Neutrophil (primary cell): ENCODE measurements around the gene SH2D1A.

ENCODE experiments used
- H3K27ac ChIP-seq: fragments of 200-600 bp; sonication (generic); 2 replicates; pipeline ENCODE4 v1.5.1; 2016; ENCODE audit warnings: mild to moderate bottlenecking, moderate library complexity
- H3K27me3 ChIP-seq: fragments of 200-600 bp; sonication (generic); 2 replicates; pipeline ENCODE4 v1.6.0; 2016; ENCODE audit warnings: mild to moderate bottlenecking
- H3K36me3 ChIP-seq: fragments of 200-600 bp; sonication (generic); 2 replicates; pipeline ENCODE4 v1.5.1; 2017
- H3K4me1 ChIP-seq, 2 experiments: fragments of 200-600 bp in 1 of 2; sonication (generic) in 1 of 2; 1 replicate in 1 of 2; 2 replicates in 1 of 2; pipeline versions ENCODE4 v1.5.1 to v1.6.1; 2013 to 2016; ENCODE audit warnings: low read depth in 1 of 2, low read length in 1 of 2, mild to moderate bottlenecking in 1 of 2, moderate library complexity in 1 of 2; ENCODE audit not compliant: control insufficient read depth in 1 of 2, insufficient read depth in 1 of 2
- H3K4me3 ChIP-seq, 2 experiments: fragments of 200-600 bp in 1 of 2; sonication (generic) in 1 of 2; 1 replicate in 1 of 2; 2 replicates in 1 of 2; pipeline ENCODE4 v1.5.1; 2013 to 2016; ENCODE audit warnings: low read depth in 1 of 2, low read length in 1 of 2, mild to moderate bottlenecking in 1 of 2, moderate library complexity in 1 of 2
- H3K9me3 ChIP-seq: fragments of 200-600 bp; sonication (generic); 2 replicates; pipeline ENCODE4 v1.5.1; 2016
- TF ChIP-seq, protein P1 (sequence below): fragments of 200-600 bp; sonication (generic); IDR thresholded peaks from 2 replicates; pipeline ENCODE4 v1.5.1; 2016; ENCODE audit warnings: antibody characterized with exemption

Gene SH2D1A

GRCh38 chrX:124341396-124342132 lies 4.8 kb upstream of the SH2D1A start:
- TF ChIP-seq, protein P1, sequence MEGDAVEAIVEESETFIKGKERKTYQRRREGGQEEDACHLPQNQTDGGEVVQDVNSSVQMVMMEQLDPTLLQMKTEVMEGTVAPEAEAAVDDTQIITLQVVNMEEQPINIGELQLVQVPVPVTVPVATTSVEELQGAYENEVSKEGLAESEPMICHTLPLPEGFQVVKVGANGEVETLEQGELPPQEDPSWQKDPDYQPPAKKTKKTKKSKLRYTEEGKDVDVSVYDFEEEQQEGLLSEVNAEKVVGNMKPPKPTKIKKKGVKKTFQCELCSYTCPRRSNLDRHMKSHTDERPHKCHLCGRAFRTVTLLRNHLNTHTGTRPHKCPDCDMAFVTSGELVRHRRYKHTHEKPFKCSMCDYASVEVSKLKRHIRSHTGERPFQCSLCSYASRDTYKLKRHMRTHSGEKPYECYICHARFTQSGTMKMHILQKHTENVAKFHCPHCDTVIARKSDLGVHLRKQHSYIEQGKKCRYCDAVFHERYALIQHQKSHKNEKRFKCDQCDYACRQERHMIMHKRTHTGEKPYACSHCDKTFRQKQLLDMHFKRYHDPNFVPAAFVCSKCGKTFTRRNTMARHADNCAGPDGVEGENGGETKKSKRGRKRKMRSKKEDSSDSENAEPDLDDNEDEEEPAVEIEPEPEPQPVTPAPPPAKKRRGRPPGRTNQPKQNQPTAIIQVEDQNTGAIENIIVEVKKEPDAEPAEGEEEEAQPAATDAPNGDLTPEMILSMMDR = no peak
- no peaks in the 10 kb centered on the region for H3K4me1 ChIP-seq

DNA sequence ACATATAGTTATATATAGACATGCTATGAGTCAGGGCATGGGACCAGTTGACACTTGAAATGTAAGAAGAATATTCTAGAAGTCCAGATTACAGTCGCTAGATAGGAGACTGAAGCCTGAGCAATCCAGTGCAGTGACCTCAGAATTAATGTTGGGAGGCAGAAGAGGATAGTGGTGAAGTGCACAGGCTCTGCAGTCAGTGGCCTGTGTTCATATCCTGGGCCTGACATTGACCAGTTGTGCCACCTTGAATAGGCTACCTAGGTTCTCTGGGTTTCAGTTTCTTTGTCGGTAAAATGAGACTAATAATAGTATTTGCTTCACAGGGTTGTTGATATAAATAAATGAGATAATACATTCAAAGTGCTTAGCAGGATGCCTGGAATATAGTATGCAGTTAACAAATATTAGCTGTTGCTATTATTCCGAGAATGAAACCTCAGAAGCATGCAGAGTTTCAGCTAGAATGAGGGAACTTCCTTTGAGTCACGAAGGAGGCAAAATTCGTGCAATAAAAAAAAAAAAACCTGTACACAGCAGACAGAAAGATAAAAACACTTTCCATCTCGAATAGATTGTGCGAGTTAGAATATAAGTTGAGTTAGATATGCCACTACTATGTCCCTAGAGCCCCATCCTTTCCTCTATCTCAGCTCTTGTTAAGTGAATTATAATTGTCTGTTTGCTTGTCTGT lies 4.0 kb upstream of the SH2D1A start:
- Histone ChIP-seq H3K4me1 (no peaks in the 10 kb centered on the region), H3K27ac (no peak overlapping the region), H3K4me3 (no peak overlapping the region), H3K9me3 (no peaks in the 10 kb centered on the region), H3K27me3 (no peaks in the 10 kb centered on the region), H3K36me3 (no peaks in the 10 kb centered on the region)
- TF ChIP-seq, protein P1 = no peak

More at GRCh38 chrX:124341396-124342132, 4.8 kb upstream of the SH2D1A start:
- no peaks in the 10 kb centered on the region for H3K36me3 ChIP-seq
- no peak overlapping the region for H3K27ac ChIP-seq
- H3K4me3 ChIP-seq = no peak overlapping the region
- H3K9me3 ChIP-seq = no peaks in the 10 kb centered on the region
- H3K27me3 ChIP-seq = no peaks in the 10 kb centered on the region

GRCh38 chrX:124343016-124343415 lies 3.3 kb upstream of the SH2D1A start:
- no peaks in the 10 kb centered on the region for H3K27me3 ChIP-seq
- H3K36me3 ChIP-seq = no peaks in the 10 kb centered on the region
- H3K27ac ChIP-seq = no peak overlapping the region
- no peaks in the 10 kb centered on the region for H3K9me3 ChIP-seq
- TF ChIP-seq, protein P1 = no peak
- H3K4me3 ChIP-seq = no peak overlapping the region
- no peaks in the 10 kb centered on the region for H3K4me1 ChIP-seq

DNA sequence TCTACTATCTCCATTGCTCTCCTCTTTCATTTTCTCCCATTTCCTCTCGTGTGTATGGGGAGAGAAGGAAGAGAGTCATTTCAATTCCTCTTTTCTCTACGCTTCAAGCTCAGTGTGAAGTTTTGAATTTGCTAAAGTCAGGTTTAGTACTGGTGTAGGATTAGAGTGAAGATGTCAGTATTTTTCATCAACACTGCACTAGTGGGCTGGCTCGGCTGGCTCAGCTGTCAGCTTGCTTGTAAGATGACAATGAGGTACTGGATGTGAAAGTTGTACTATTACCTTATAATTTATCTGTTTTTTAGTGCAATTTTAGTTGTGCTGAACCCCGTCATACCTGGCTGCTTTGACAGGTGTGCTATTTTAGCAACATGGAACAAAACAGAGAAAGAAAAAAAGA lies 2.1 kb upstream of the SH2D1A start:
- no peaks in the 10 kb centered on the region for H3K9me3 ChIP-seq
- no peaks in the 10 kb centered on the region for H3K4me1 ChIP-seq
- no peaks in the 10 kb centered on the region for H3K27me3 ChIP-seq
- no peak overlapping the region for H3K27ac ChIP-seq
- TF ChIP-seq, protein P1 = no peak
- no peaks in the 10 kb centered on the region for H3K36me3 ChIP-seq
- H3K4me3 ChIP-seq = no peak overlapping the region

DNA sequence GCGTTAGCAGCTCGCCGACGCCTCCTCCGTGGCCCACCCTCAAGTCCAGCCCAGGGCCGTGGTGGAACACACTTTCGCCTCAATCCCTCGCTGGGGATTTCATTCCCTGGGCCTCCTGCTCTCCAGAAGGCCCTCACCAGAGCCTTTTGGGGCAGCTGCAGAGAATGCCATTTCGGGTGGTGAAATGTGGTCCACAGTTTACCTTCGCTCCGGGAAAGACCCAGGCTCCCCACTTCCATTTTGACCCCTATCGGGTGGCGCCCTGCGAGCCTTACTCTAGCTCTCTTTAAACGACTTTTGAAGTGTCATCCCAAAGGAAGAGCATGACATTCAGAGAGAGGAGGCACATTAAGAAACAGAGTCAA lies 496 bp downstream of the SH2D1A start:
- TF ChIP-seq, protein P1 = no peak
- no peak overlapping the region for H3K27ac ChIP-seq
- H3K36me3 ChIP-seq = no peaks in the 10 kb centered on the region

More for the DNA sequence above, 496 bp downstream of the SH2D1A start:
- Histone ChIP-seq H3K27me3 (no peaks in the 10 kb centered on the region), H3K4me3 (no peak overlapping the region), H3K4me1 (no peaks in the 10 kb centered on the region), H3K9me3 (no peaks in the 10 kb centered on the region)
